C4-2B (cell line): ENCODE measurements around the gene OAS1.

Experiments used
- CTCF ChIP-seq: fragments of 450-650 bp; conservative IDR thresholded peaks from 2 replicates; pipeline ENCODE4 v1.5.1; 2017; ENCODE audit warnings: mild to moderate bottlenecking
- ZFX ChIP-seq: fragments of 450-650 bp; IDR thresholded peaks from 2 replicates; pipeline ENCODE4 v1.6.1; 2017

DNA sequence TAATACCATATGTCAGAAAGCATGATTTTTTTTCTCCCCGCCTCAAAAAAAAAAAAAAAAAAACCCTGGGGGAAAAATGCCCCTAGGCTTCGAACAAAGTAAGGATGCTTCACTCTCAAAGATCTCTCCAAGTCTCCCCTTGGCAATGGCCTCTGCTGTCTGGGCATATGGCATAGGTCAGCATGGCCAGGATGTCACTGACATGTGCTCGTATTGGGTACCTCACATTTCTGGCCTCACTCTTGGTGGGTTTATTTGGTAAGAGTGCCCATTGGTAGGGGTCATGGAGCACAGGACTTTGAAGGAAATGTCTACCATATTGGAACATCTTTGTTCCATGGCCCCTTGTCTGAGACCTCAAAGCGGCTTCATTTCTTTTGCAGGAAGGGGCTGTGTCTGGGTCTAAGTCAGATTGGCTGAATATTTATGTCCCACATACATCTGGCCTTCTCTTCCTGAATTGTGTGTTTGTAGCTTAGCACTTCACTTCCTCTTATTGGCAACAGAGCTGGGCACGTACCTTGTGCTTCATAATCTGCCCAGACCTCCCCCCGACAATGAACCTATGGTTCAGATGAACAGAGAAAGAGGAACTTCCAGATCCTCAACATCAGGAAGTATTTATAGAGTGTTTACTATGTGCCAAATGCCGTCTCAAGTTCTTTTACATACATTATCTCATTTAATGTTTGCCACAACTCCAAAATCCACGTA, 36.3 kb upstream of the OAS1 start:
- TF ChIP-seq CTCF = no peak
- TF ChIP-seq ZFX = no peak
